ES-I3 (cell line): ENCODE measurements around the gene CCL23.
"Not testable (repeated sequence)": the region's sequence is repeated elsewhere in the genome, so short reads cannot be mapped to it uniquely, and the experiment has no call there.

Experiments
- H3K36me3 ChIP-seq: 2 replicates; pipeline ENCODE4 v1.6.1; 2013; ENCODE audit warnings: mild to moderate bottlenecking, low read length, control low read depth, moderate library complexity; ENCODE audit not compliant: insufficient read depth
- H3K4me1 ChIP-seq: 2 replicates; pipeline ENCODE4 v1.6.1; 2013; ENCODE audit warnings: mild to moderate bottlenecking, control low read depth, low read length; ENCODE audit not compliant: insufficient read depth
- H3K9ac ChIP-seq: 2 replicates; pipeline ENCODE4 v1.6.1; 2013; ENCODE audit warnings: low read depth, mild to moderate bottlenecking, low read length, moderate library complexity
- H3K9me3 ChIP-seq: 2 replicates; pipeline ENCODE4 v1.6.1; 2013; ENCODE audit warnings: mild to moderate bottlenecking, low read length, moderate library complexity; ENCODE audit not compliant: control insufficient read depth, insufficient read depth

Gene CCL23

DNA sequence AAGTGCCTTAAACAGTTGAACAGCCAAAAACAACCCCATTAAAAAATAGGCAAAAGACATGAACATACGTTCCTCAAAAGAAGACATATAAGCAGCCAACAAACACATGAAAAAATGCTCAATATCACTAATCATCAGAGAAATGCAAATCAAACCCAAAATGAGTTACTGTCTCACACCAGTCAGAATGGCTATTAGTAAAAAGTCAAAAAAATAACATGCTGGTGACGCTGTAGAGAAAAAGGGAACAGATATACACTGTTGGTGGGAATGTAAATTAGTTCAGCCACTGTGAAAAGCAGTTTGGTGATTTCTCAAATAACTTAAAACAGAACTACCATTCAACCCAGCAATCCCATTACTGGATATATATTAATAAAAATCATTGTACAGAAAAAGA is 22.4 kb downstream of the CCL23 start:
- H3K9ac ChIP-seq, H3K4me1 ChIP-seq, H3K36me3 ChIP-seq, H3K9me3 ChIP-seq: not testable (repeated sequence)

DNA sequence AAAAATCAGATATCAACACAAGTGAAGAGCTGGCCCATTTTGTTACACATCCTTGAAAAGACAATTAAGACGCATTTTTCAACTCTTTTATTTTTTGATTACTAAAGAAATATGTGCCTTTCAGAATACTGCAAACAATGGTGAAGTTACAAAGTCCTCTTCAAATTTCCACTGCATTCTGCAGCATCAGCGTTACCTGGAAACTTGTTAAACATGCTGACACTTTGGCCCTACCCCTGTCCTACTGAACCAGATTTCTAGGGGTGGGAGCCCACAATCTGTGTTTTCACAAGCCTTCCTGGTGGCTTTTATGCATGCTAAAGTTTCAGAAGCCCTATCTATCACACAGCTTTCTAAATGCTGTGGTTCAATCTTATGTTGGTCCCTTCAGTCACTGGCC is 26.7 kb downstream of the CCL23 start:
- H3K9me3 ChIP-seq: no peaks in the 10 kb centered on the region
- H3K4me1 ChIP-seq: no peaks in the 10 kb centered on the region
- H3K36me3 ChIP-seq: no peaks in the 10 kb centered on the region
- H3K9ac ChIP-seq: no peak overlapping the region

DNA sequence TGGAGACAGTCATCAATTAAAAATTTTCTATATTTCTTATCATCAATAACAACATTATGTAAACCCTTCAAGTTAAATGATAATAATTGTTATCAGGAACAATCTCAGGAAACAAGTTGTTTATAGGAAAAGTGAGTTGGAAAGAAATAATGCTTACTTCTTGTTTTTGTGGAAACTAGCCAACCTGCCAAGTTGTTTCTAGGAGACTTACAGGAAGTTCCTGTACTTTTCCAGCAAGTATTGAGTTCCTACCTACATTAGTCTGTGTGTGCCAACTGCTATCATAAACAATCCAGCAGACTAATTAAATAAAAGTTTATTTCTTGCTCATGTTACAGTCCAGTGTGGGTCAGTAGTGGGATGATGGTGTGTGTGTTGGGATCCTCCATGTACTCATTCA is 29.6 kb downstream of the CCL23 start:
- H3K4me1 ChIP-seq: no peaks in the 10 kb centered on the region
- no peaks in the 10 kb centered on the region for H3K9me3 ChIP-seq
- no peak overlapping the region for H3K9ac ChIP-seq
- H3K36me3 ChIP-seq: no peaks in the 10 kb centered on the region

DNA sequence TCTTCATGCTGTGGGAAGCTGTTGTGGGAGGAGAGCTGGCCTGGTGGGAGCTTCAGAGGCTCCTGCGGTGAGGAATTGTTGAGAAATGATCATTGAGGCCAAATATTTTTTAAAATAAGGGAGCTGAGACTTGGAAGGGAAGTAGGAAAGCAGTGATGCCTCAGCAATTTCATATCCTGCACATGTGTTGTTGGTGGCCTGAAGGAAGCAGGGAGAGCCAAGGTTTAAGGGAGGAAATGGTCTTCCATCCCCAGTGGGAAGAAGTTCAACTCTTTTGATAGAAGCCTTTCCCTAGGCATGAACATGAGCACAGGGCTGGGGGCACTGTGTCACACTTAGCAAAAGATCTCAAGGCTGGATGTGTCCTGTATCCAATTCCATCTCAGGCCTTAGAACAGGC is 31.1 kb downstream of the CCL23 start, which contains the start of gene CCL14:
Gene CCL14, minus strand, starts transcription at position 87 of the 400 bp plus-strand sequence. Its CDS starts 80 bp downstream, at position 7.
- Histone ChIP-seq H3K9me3 (no peaks in the 10 kb centered on the region), H3K4me1 (no peaks in the 10 kb centered on the region), H3K36me3 (no peaks in the 10 kb centered on the region), H3K9ac (no peak within 1 kb of the TSS)

DNA sequence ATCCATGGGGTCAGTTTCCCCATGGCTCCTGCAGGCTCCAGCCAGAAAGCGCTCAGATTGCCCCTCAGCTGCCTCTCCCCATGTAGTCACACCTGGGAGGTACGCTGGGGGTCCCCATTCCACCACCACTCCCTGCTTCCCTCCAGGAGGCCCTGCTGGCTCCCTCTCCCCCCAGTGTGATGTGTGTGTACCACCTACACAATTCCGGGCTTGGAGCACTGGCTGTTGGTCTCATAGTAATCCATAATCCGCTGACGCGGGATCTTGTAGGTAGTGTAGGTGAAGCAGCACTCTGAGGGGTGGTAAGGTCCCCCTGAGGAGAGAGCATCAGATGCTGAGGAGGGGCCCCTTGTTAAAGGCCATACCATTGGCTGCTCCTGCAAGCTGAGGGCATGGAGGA is 33.6 kb downstream of the CCL23 start:
- Histone ChIP-seq H3K9me3 (no peaks in the 10 kb centered on the region), H3K9ac (no peak overlapping the region), H3K4me1 (no peaks in the 10 kb centered on the region), H3K36me3 (no peaks in the 10 kb centered on the region)

DNA sequence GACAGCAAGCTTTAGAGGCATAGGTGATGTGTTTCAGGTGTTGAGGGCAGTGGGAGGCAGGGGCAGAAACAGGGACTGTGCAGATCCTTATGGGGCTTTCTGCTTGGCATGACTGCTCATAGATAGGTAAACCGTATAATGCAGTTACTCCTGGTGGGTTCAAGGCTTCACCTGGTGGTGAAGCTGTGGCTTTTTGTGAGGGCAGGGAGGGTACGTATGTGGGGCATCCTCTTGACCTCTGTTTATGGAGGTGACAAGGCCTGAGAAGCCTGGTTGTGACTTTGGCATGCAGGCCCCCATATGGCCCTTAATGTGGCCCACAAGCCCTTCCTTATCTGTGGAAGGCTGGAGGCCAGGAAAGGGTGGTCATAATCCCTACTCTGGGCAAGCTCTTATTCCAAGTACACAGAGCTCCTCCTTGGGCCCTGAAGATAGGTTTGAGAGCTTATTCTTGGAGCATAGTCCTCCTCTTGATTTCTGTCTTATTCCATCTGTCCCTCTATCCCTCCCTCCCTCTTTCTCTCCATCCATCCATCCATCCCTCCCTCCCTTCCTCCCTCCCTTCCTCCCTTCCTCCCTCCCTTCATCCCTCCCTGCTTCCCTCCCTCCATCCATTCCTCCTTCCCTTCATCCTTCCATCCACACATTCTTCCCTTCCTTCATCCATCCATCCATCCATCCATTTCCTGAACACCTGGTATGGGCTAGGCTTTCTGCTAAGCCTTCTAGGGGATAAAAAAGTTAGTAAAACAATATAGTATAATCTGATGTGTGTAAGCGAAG is 35.2 kb downstream of the CCL23 start:
- H3K4me1 ChIP-seq: no peaks in the 10 kb centered on the region
- H3K36me3 ChIP-seq: no peaks in the 10 kb centered on the region
- no peak overlapping the region for H3K9ac ChIP-seq
- H3K9me3 ChIP-seq: no peaks in the 10 kb centered on the region

DNA sequence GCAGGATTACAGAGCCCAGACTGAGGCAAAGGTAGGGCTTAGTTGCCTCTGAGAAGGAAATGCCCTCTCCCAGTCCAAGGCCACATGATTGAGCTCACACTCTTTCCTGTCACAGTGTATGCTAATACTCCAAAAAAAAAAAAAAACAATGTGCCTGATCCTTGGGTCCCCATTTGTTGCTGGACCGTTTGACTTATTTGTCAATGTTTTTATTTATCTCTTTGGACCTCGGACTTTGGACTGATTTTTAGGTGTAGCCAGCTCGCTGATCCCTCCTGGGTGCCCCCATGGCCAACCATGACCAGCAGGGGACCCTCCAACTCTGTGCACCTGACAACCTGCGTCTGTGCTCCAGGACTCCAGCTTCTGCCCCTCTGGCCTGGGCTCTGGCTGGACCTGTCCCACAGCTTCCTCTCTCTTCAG is 35.9 kb downstream of the CCL23 start:
- Histone ChIP-seq H3K9ac (no peak overlapping the region), H3K9me3 (no peaks in the 10 kb centered on the region), H3K36me3 (no peaks in the 10 kb centered on the region), H3K4me1 (no peaks in the 10 kb centered on the region)

DNA sequence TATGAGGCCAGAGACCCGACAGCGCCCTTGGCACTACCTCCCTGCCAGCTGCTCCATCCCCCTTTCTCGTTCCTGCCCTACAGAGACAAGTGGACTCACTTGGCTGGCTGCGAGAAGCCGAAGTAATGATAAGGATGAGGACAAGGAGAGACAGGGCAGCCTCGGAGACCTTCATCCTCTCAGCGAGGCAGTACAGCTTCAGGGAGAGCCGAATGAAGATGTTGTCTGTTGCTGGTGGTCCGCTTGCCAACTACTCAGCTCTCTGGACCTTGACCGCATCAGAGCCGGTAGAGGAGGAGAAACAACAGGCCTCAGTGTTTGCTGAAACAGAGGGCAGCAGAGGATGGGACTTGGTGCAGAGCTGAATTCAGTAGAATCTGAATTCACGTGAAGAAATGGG is 36.5 kb downstream of the CCL23 start, which contains the start of gene CCL16:
Gene CCL16, minus strand, starts transcription at position 252 of the 400 bp plus-strand sequence. Its CDS starts 77 bp downstream, at position 175.
- Histone ChIP-seq H3K4me1 (no peaks in the 10 kb centered on the region), H3K9me3 (no peaks in the 10 kb centered on the region)

DNA sequence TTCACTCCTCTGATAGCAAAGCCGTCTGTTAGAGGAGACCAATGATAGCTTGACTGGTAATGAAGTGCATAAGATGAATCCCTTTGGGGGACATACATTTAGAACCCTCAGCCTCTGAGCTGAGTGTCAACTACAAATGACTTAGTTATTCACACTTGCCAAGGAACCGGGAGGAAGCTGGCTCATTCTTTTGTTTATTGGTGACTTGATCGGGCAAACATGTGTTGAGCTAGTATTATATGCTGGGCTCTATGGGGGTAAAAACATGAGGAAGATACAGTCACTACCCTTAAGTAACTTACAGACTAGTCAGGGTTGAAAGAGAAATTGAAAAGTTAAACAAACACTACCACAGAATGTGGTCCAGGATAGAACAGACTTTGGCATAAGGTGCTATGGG is 39.4 kb downstream of the CCL23 start:
- no peaks in the 10 kb centered on the region for H3K9me3 ChIP-seq
- no peaks in the 10 kb centered on the region for H3K4me1 ChIP-seq
- no peaks in the 10 kb centered on the region for H3K36me3 ChIP-seq
- no peak overlapping the region for H3K9ac ChIP-seq

More for the DNA sequence above, 36.5 kb downstream of the CCL23 start, which contains the start of gene CCL16:
- H3K9ac ChIP-seq: no peak within 1 kb of the TSS
- H3K36me3 ChIP-seq: no peaks in the 10 kb centered on the region

DNA sequence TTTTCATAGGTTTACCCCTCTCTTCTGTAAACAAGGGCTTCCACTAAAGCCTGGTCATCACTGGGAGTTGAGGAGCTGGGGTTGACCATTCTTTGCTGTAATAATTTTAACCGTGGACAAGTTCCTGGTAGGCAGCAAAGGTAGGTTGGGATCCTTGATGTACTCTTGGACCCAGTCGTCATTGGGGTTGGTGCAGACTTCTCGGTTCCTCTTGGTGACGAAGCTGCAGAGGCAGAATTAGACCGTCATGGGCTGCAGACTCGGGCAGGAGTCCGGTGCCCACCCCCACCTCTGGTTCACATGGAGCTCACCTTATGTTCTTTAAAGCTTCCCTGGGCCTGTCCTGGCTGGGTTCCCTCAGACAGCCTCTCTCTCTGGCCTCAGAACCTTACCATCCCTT is 40.3 kb downstream of the CCL23 start:
- Histone ChIP-seq H3K36me3 (no peaks in the 10 kb centered on the region), H3K9ac (no peak overlapping the region), H3K9me3 (no peaks in the 10 kb centered on the region), H3K4me1 (no peaks in the 10 kb centered on the region)

DNA sequence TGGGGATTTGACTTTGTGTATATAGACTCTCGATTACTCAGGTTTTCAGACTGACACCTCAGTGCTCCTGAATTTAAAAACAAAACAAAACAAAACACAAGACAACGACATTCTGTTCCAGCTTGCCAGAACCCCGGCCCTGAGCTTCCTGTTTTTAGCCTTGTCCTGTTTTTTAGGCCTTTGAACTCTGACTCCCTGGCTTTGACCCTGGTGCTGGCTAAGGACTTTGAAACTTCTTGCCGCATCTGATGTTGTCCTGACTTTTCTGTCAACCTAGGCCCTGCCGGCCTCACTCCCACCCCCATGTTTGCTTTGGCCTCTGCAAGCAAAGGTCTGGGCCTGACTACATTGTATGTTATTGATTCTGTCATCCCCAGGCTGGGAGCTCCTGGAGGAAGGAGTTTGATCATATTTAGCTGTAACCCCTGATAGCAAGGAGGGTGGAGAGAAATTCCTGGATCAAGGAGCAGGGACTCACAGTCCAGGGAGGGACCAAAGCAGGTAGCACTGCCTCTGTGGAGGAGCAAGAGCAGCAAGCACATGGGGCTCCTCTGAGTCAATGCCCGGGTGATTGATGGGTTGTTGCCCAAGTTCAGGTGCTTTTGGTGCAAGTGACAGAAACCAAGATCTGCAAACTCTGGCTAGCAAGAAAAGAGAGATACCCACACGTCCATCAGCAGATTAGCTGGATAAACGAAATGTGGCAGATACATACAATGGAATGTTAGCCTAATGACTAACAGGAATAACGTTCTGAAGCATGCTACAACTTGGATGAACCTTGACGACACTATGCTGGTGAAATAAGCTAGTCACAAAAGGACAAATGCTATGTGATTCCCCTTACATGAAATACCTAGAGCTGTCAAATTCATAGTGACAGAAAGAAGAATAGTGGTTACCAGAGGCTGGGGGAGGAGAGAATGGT is 44.2 kb downstream of the CCL23 start:
- H3K9ac ChIP-seq: no peak overlapping the region
- no peaks in the 10 kb centered on the region for H3K4me1 ChIP-seq

DNA sequence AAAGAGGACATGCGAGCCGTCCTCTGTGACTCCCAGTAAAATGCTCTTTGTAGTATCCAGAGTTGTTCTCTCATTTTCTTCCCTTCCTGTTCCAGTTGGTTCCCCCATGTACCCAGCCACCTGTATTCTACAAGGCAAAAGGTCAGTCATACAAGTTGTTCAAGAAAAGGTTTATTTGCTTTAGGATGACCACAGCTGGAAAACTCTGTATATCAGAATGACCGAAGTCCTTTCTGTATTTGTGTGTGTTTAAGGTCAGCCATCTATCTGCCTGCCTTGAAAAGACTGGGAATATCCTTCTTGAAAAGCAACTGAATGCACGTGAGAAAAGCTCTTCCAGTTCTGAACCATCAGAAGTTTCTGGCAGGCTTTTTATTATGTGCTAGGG is 44.8 kb downstream of the CCL23 start:
- Histone ChIP-seq H3K36me3 (no peaks in the 10 kb centered on the region), H3K4me1 (no peaks in the 10 kb centered on the region)

More for the DNA sequence above, 44.2 kb downstream of the CCL23 start:
- Histone ChIP-seq H3K9me3 (no peaks in the 10 kb centered on the region), H3K36me3 (no peaks in the 10 kb centered on the region)

DNA sequence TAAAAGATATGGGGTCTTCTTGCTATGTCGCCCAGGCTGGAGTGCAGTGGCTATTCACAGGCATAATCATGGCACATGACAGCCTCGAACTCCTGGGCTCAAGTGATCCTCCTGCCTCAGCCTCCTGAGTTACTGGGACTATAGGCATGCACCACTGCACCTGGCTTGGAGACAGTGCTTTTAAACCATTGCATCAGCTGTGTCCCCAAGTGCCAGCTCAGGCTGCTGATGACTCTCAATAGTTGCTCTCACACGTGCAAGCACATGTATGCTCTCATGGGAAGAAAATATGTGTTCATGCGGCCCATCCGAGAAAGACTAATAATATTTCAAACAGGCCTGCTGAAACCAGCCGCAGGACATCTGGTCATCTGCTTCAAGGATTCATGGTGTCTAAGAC is 45.2 kb downstream of the CCL23 start:
- Histone ChIP-seq H3K9ac (no peak overlapping the region), H3K4me1 (no peaks in the 10 kb centered on the region), H3K9me3 (no peaks in the 10 kb centered on the region), H3K36me3 (no peaks in the 10 kb centered on the region)

More for the DNA sequence above, 44.8 kb downstream of the CCL23 start:
- Histone ChIP-seq H3K9me3 (no peaks in the 10 kb centered on the region), H3K9ac (no peak overlapping the region)

DNA sequence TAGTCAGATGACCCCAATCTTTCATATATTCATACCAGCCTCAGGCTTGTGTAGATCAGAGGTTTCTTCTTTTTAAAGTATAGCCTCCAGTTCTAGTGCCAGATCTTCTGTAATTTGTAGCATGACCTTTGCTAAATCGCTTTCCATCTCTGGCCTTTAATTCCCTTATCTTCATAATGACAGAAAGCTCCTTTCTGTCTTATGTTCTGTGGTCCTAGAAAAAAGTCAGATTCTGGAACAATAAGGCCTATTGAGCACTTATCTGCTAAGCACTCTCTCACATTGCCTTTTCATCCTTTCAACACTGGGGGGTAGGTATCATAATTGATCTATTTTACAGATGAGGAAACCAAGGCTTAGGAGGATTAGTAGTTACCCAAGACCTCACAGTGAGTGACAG is 45.7 kb downstream of the CCL23 start:
- no peaks in the 10 kb centered on the region for H3K4me1 ChIP-seq
- H3K36me3 ChIP-seq: no peaks in the 10 kb centered on the region
- no peak overlapping the region for H3K9ac ChIP-seq
- H3K9me3 ChIP-seq: no peaks in the 10 kb centered on the region
